RWPE2 (cell line): ENCODE results near the gene ZFP36.
A peak's percentile ranks its signal among the peaks of the same experiment; 100 is the strongest.

Source experiments
- ATAC-seq: fragments of 200-7000 bp; cut with Tn5 transposase; 3 replicates; pipeline ENCODE4 v1.9.1; 2021; ENCODE audit warnings: low read depth
- DNase-seq: peaks from one replicate; pipeline ENCODE4 v3.0.0-alpha.2; 2020; ENCODE audit warnings: low spot score
- H3K27ac ChIP-seq: fragments of 450-650 bp; 2 replicates; pipeline ENCODE4 v1.5.1; 2017; ENCODE audit warnings: mild to moderate bottlenecking; ENCODE audit not compliant: poor library complexity, severe bottlenecking
- H3K27me3 ChIP-seq: fragments of 250-450 bp; sonication (Bioruptor Pico); 2 replicates; pipeline ENCODE4 v1.5.1; 2021; ENCODE audit warnings: mild to moderate bottlenecking, moderate library complexity; ENCODE audit not compliant: insufficient read depth, poor library complexity, severe bottlenecking
- H3K36me3 ChIP-seq: fragments of 250-450 bp; sonication (Bioruptor Pico); 2 replicates; pipeline ENCODE4 v1.5.1; 2020; ENCODE audit warnings: low read depth, mild to moderate bottlenecking, moderate library complexity
- H3K4me1 ChIP-seq: fragments of 250-450 bp; sonication (Bioruptor Pico); 2 replicates; pipeline ENCODE4 v1.5.1; 2021; ENCODE audit warnings: mild to moderate bottlenecking, moderate library complexity; ENCODE audit not compliant: insufficient read depth, poor library complexity, severe bottlenecking
- H3K4me3 ChIP-seq: fragments of 250-450 bp; sonication (Bioruptor Pico); 2 replicates; pipeline ENCODE4 v1.5.1; 2021; ENCODE audit warnings: mild to moderate bottlenecking, moderate library complexity; ENCODE audit not compliant: severe bottlenecking
- H3K9me3 ChIP-seq: fragments of 250-450 bp; sonication (Bioruptor Pico); 2 replicates; pipeline ENCODE4 v1.5.1; 2021; ENCODE audit warnings: mild to moderate bottlenecking, moderate library complexity; ENCODE audit not compliant: severe bottlenecking
- TF ChIP-seq, protein P1 (sequence below): fragments of 450-650 bp; IDR thresholded peaks from one replicate; pipeline ENCODE4 v1.5.1; 2017; ENCODE audit warnings: mild to moderate bottlenecking, moderate library complexity; ENCODE audit not compliant: poor library complexity, severe bottlenecking

ZFP36 gene

DNA sequence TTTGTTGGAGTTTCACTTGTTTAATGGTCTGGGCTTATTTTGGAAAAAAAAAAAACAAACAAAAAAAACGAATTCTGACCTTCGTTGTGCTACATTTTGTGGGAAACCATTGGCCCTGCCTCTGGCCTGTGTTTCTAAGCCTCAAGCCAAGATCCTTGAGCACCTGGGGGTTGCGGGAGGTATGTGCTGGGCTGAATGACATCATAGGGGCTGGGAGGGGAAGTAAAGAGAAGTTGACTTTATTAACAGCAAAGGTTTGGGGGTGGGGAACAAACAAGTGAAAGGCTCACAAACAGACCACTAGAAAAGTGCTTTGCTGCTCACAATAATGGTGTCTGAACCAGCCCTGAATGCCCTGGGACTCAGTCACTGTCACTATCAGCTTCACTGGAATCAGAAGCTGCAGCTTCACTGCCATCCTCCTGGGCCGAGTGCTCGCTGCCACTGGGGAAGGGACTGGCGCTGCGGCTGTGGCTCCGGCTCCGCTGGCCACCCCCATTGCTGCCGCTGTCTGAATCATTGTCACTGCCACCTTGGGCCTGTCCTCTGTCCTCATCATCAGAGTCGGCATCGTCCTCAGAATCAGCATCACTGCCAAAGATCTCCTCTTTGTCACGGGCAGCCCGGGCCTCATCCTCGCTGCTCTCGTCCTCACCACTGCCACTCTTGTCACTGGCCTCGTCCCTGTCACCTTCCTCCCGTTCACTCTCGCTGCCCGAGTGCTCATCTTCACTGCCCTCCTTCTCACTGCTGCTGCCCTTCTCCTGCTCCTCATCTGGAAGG lies 20.8 kb upstream of the ZFP36 start:
- no peak overlapping the region for H3K27ac ChIP-seq
- no peak for ATAC-seq
- H3K4me1 ChIP-seq: no peaks in the 10 kb centered on the region
- no peak for DNase-seq
- H3K36me3 ChIP-seq: peaks cover 71% of the 10 kb centered on the region
- H3K9me3 ChIP-seq: no peaks in the 10 kb centered on the region
- H3K4me3 ChIP-seq: no peak overlapping the region
- TF ChIP-seq, protein P1, sequence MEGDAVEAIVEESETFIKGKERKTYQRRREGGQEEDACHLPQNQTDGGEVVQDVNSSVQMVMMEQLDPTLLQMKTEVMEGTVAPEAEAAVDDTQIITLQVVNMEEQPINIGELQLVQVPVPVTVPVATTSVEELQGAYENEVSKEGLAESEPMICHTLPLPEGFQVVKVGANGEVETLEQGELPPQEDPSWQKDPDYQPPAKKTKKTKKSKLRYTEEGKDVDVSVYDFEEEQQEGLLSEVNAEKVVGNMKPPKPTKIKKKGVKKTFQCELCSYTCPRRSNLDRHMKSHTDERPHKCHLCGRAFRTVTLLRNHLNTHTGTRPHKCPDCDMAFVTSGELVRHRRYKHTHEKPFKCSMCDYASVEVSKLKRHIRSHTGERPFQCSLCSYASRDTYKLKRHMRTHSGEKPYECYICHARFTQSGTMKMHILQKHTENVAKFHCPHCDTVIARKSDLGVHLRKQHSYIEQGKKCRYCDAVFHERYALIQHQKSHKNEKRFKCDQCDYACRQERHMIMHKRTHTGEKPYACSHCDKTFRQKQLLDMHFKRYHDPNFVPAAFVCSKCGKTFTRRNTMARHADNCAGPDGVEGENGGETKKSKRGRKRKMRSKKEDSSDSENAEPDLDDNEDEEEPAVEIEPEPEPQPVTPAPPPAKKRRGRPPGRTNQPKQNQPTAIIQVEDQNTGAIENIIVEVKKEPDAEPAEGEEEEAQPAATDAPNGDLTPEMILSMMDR: no peak
- H3K27me3 ChIP-seq: no peaks in the 10 kb centered on the region

DNA sequence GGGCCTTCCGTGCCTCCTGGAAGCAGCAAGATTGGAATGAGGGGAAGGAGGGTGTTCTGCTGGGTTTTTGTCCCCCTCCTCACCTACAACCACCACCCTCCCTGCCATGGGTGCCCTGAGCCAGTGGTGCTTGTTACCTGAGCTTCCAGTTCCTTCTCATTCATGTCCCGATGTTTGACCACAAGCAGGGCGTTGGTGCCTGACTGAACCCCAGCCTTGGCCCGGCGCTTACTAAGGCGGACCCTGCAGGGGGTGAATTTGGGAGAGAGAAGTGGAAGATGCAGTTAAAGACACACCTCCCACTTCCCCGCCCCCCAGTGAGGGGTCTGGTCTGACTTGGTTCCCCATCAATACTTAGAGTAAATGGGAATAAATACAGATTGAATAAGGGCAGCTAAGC lies 20.1 kb upstream of the ZFP36 start:
- H3K9me3 ChIP-seq: no peaks in the 10 kb centered on the region
- no peak overlapping the region for H3K27ac ChIP-seq
- TF ChIP-seq, protein P1: no peak
- DNase-seq: no peak
- no peaks in the 10 kb centered on the region for H3K27me3 ChIP-seq
- peaks cover 66% of the 10 kb centered on the region for H3K36me3 ChIP-seq
- no peak for ATAC-seq
- H3K4me1 ChIP-seq: no peaks in the 10 kb centered on the region
- H3K4me3 ChIP-seq: no peak overlapping the region

DNA sequence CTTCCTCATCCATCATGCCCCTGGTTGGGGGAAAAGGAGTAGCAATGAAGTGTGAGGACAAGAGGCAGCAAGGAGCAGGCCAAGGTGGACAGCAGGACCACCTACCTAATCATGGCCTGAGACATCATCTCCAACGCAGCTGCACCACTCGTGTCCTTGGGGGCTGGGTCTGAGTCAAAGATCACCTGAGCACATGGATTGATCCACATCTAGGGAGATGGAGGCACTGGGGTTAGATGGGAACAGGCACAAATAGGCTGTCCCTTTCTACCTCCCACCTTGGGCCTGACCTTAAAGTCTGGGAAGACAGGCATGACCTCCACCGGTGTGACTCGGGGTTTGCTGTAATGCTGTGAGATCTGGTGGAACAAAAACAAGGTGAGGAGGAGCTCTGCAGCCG lies 18.0 kb upstream of the ZFP36 start:
- TF ChIP-seq, protein P1: no peak
- ATAC-seq (no peak), DNase-seq (no peak)
- Histone ChIP-seq H3K27me3 (no peaks in the 10 kb centered on the region), H3K4me3 (no peak overlapping the region), H3K4me1 (peaks cover 3% of the 10 kb centered on the region), H3K36me3 (peaks cover 55% of the 10 kb centered on the region), H3K27ac (no peak overlapping the region), H3K9me3 (no peaks in the 10 kb centered on the region)

DNA sequence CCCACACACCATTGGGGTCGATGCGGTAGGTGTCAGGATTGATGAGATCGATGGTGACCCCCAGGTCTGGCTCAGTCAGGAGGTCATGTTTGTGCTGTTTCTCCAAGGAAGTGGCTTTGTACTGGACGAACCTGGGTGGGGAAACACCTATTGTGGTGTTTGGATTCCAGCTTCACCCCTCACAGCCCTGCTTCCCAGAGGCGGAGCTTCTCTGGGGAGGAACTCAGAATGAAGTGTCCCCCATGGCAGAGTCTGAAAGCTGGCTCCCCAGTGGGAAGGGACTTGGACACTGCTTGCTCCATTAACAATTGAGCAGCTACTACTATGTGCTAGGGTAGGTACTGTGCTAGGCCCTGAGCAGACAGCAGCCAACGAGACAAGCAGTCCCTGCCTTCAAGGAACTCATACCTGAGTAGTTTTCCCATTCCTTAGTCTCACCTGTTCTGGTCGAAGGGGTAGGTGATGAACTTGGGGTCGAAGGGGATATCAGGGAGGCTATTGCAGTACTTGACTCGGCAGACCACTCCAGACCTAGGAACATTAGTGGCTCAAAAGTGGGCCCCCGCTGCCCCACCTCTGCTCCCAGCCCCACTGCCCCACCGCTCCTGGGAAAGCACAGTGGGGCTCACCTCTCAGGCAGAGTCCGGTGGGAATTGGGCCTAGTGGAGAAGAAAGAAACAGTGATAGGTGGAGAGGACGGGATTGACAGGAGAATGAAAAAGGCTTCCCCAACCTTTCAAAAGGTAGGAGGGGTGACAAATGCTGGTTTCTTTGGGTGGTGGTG lies 16.8 kb upstream of the ZFP36 start:
- ATAC-seq (no peak), DNase-seq (no peak)
- peak overlapping the region; percentile 73 for H3K27ac ChIP-seq
- no peaks in the 10 kb centered on the region for H3K9me3 ChIP-seq
- TF ChIP-seq, protein P1: no peak
- H3K4me3 ChIP-seq: peak overlapping the region; percentile 89
- peaks cover 3% of the 10 kb centered on the region for H3K4me1 ChIP-seq
- no peaks in the 10 kb centered on the region for H3K27me3 ChIP-seq
- H3K36me3 ChIP-seq: peaks cover 55% of the 10 kb centered on the region

DNA sequence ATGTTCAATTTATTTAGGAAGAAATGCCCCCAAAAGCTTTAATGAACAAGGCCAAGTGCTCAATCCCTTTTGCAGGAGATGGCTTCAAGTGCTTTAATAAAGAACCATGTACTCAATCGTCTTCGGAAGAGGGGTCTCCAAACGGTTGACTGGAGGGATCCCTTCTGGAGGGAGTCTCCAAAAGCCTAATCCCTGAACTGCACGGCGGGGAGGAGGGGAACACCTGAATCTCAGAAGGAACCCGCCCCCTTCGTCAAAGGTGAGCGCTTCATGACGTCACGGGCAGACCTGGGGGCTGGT lies 16.2 kb upstream of the ZFP36 start:
- ATAC-seq: peak; percentile 13; the same call in 1 of the 3 replicates

More for the DNA sequence above, 16.2 kb upstream of the ZFP36 start:
- Histone ChIP-seq H3K27ac (peak overlapping the region; percentile 73), H3K4me3 (peak overlapping the region; percentile 89), H3K4me1 (peaks cover 3% of the 10 kb centered on the region), H3K9me3 (no peaks in the 10 kb centered on the region), H3K27me3 (no peaks in the 10 kb centered on the region), H3K36me3 (peaks cover 60% of the 10 kb centered on the region)
- no peak for DNase-seq
- TF ChIP-seq, protein P1: no peak
